HG03095 (cell line): ENCODE results near the gene CRYL1.

Experiments
- ATAC-seq: cut with Tn5 transposase; IDR thresholded peaks from one replicate; pipeline ENCODE4 v1.9.1; 2021; ENCODE audit warnings: moderate library complexity; ENCODE audit not compliant: unreplicated experiment

The CRYL1 gene

GRCh38 chr13:20495087-20496023, 30.3 kb downstream of the CRYL1 start:
- no peak for ATAC-seq

- ATAC-seq, result no peak
Observed at GRCh38 chr13:20494656-20495055, 31.0 kb downstream of the CRYL1 start.

GRCh38 chr13:20492641-20493040, 33.0 kb downstream of the CRYL1 start:
- no peak for ATAC-seq

- ATAC-seq, result no peak
Observed at GRCh38 chr13:20491926-20492435, 33.7 kb downstream of the CRYL1 start.

GRCh38 chr13:20489185-20489820, 36.4 kb downstream of the CRYL1 start:
- ATAC-seq, result no peak

GRCh38 chr13:20487927-20488326, 37.7 kb downstream of the CRYL1 start:
- ATAC-seq, result no peak

- no peak for ATAC-seq
Observed at GRCh38 chr13:20482787-20483186, 42.9 kb downstream of the CRYL1 start.

- ATAC-seq, result no peak
Observed at GRCh38 chr13:20482275-20482761, 43.3 kb downstream of the CRYL1 start.

- ATAC-seq, result no peak
Observed at GRCh38 chr13:20477394-20477793, 48.3 kb downstream of the CRYL1 start.

- ATAC-seq, result peak; percentile 96
Observed at GRCh38 chr13:20475927-20476691, 49.5 kb downstream of the CRYL1 start.

GRCh38 chr13:20474515-20474914, 51.1 kb downstream of the CRYL1 start:
- no peak for ATAC-seq

- ATAC-seq, result no peak
Observed at GRCh38 chr13:20473888-20474287, 51.8 kb downstream of the CRYL1 start.

GRCh38 chr13:20473139-20473538, 52.5 kb downstream of the CRYL1 start:
- ATAC-seq, result no peak

GRCh38 chr13:20472531-20472930, 53.1 kb downstream of the CRYL1 start:
- ATAC-seq, result no peak

GRCh38 chr13:20470136-20470535, 55.5 kb downstream of the CRYL1 start:
- ATAC-seq, result no peak

- no peak for ATAC-seq
Observed at GRCh38 chr13:20466371-20466770, 59.3 kb downstream of the CRYL1 start.

- no peak for ATAC-seq
Observed at GRCh38 chr13:20465218-20465879, 60.3 kb downstream of the CRYL1 start.

- ATAC-seq, result no peak
Observed at GRCh38 chr13:20462921-20463320, 62.7 kb downstream of the CRYL1 start.

- ATAC-seq, result no peak
Observed at GRCh38 chr13:20462533-20462915, 63.1 kb downstream of the CRYL1 start.

- ATAC-seq, result no peak
Observed at GRCh38 chr13:20461860-20462532, 63.7 kb downstream of the CRYL1 start.
